Parathyroid adenoma (tissue), 2 donors: Measurements from ENCODE around the gene SDHB.

ENCODE experiments used
- H2AFZ ChIP-seq: fragments of 300-600 bp; sonication (generic); one replicate; pipeline ENCODE4 v1.7.0; 2017; ENCODE audit warnings: antibody characterized with exemption, mild to moderate bottlenecking
- H3K27ac ChIP-seq: fragments of 300-600 bp; sonication (generic); one replicate; pipeline ENCODE4 v1.7.0; 2017
- H3K27me3 ChIP-seq: fragments of 300-600 bp; sonication (generic); one replicate; pipeline ENCODE4 v1.7.0; 2017; ENCODE audit warnings: low read length; ENCODE audit not compliant: control insufficient read depth, insufficient read depth
- H3K36me3 ChIP-seq: fragments of 300-600 bp; sonication (generic); one replicate; pipeline ENCODE4 v1.7.0; 2017; ENCODE audit warnings: low read length; ENCODE audit not compliant: control insufficient read depth, insufficient read depth
- H3K4me1 ChIP-seq: fragments of 300-600 bp; sonication (generic); one replicate; pipeline ENCODE4 v1.7.0; 2017; ENCODE audit warnings: control low read depth
- H3K4me2 ChIP-seq: fragments of 300-600 bp; sonication (generic); one replicate; pipeline ENCODE4 v1.7.0; 2017; ENCODE audit warnings: low read length
- H3K4me3 ChIP-seq: fragments of 300-600 bp; sonication (generic); one replicate; pipeline ENCODE4 v1.7.0; 2017; ENCODE audit warnings: low read depth, low read length
- H3K79me2 ChIP-seq: fragments of 300-600 bp; sonication (generic); one replicate; pipeline ENCODE4 v1.7.0; 2017; ENCODE audit warnings: control low read depth
- H3K9ac ChIP-seq: fragments of 300-600 bp; sonication (generic); one replicate; pipeline ENCODE4 v1.7.0; 2017; ENCODE audit warnings: mild to moderate bottlenecking
- H3K9me3 ChIP-seq: fragments of 300-600 bp; sonication (generic); one replicate; pipeline ENCODE4 v1.7.0; 2017; ENCODE audit warnings: low read length; ENCODE audit not compliant: control insufficient read depth
- CTCF ChIP-seq: fragments of 300-600 bp; sonication (generic); IDR thresholded peaks from one replicate; pipeline ENCODE4 v1.7.0; 2017; ENCODE audit warnings: antibody characterized with exemption, mild to moderate bottlenecking
- donor health status: primary hyperparathyroidism.

SDHB gene

GRCh38 chr1:17070163-17070525, 16.3 kb upstream of the SDHB start:
- Histone ChIP-seq H3K9ac (no peak overlapping the region), H3K27me3 (no peaks in the 10 kb centered on the region), H3K9me3 (no peaks in the 10 kb centered on the region), H3K79me2 (no peaks in the 10 kb centered on the region), H3K27ac (no peak overlapping the region), H3K4me1 (no peaks in the 10 kb centered on the region), H3K36me3 (no peaks in the 10 kb centered on the region), H2AFZ (no peak overlapping the region), H3K4me3 (no peak overlapping the region), H3K4me2 (no peak overlapping the region)
- no peak for TF ChIP-seq CTCF

GRCh38 chr1:17069452-17070162, 15.8 kb upstream of the SDHB start:
- Histone ChIP-seq H3K4me3 (no peak overlapping the region), H3K9me3 (no peaks in the 10 kb centered on the region), H3K36me3 (no peaks in the 10 kb centered on the region), H3K27ac (no peak overlapping the region), H3K4me2 (no peak overlapping the region), H2AFZ (no peak overlapping the region), H3K9ac (no peak overlapping the region), H3K27me3 (no peaks in the 10 kb centered on the region), H3K4me1 (no peaks in the 10 kb centered on the region), H3K79me2 (no peaks in the 10 kb centered on the region)
- TF ChIP-seq CTCF, result no peak

GRCh38 chr1:17068789-17069188, 15.0 kb upstream of the SDHB start:
- H3K27ac ChIP-seq, result no peak overlapping the region
- H3K27me3 ChIP-seq, result no peaks in the 10 kb centered on the region
- no peak overlapping the region for H3K4me3 ChIP-seq
- H2AFZ ChIP-seq, result no peak overlapping the region
- H3K9ac ChIP-seq, result no peak overlapping the region
- no peaks in the 10 kb centered on the region for H3K36me3 ChIP-seq
- no peaks in the 10 kb centered on the region for H3K4me1 ChIP-seq
- no peak for TF ChIP-seq CTCF
- H3K79me2 ChIP-seq, result no peaks in the 10 kb centered on the region
- H3K9me3 ChIP-seq, result no peaks in the 10 kb centered on the region
- no peak overlapping the region for H3K4me2 ChIP-seq

- Histone ChIP-seq H3K9ac (no peak overlapping the region), H3K4me2 (no peak overlapping the region), H3K79me2 (no peaks in the 10 kb centered on the region), H3K27me3 (no peaks in the 10 kb centered on the region), H3K9me3 (no peaks in the 10 kb centered on the region), H3K4me3 (no peak overlapping the region), H3K4me1 (no peaks in the 10 kb centered on the region), H3K27ac (no peak overlapping the region), H2AFZ (no peak overlapping the region), H3K36me3 (no peaks in the 10 kb centered on the region)
- TF ChIP-seq CTCF, result no peak
These were observed 13.8 kb upstream of the SDHB start for GRCh38 chr1:17067465-17068240.
